Measurements from ENCODE around the gene TTLL10. TPM values are rescaled to one million over a fixed set of nuclear protein-coding genes. Genes with fewer than 3 reads are reported as not detected.

TTLL10 gene
- total RNA-seq, 1 experiment from 2014 or later = 0.29 TPM

DNA sequence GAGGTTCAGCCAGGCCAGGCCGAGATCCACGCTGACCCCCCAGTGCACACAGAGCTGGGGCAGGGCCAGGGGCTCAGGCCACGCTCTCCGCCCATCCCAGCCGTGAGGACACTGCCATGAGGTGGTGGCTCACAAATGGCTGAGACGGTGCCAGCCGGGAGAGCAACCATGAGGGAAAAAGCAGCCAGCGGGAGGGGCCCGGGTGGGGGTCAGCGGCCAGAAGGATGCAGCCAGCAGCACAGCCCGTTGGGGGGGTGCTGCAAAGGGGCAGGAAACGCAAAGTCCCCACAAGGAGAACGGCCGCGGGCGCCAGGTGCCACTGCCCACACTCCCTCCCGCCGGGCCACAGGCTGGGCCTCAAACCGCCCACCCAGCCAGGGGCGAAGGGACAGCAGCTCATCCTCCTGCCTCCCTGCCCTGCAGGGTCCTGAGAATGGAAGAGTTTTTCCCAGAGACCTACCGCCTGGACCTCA lies 8.3 kb downstream of the TTLL10 start:
- BruUV-seq (replicated peaks) = no TSS peak
- Histone ChIP-seq H3K9me3 (no peaks in the 10 kb centered on the region), H3K4me1 (no peaks in the 10 kb centered on the region), H3K36me3 (ENCODE audit: control insufficient read depth, insufficient read depth, low read length) (no peaks in the 10 kb centered on the region), H3K4me3 (ENCODE audit: low read depth, low read length) (no peak overlapping the region), H3K27me3 (replicated peaks; ENCODE audit: control insufficient read depth, insufficient read depth, low read length) (no peaks in the 10 kb centered on the region)
- Mint-ChIP-seq H3K4me3 (ENCODE audit: unreplicated experiment) (no peak overlapping the region), H3K27ac (ENCODE audit: unreplicated experiment) (no peak overlapping the region), H3K27me3 (ENCODE audit: insufficient read depth, unreplicated experiment) (no peaks in the 10 kb centered on the region), H3K4me1 (ENCODE audit: low read depth, unreplicated experiment) (peaks cover 2% of the 10 kb centered on the region), H3K9me3 (ENCODE audit: unreplicated experiment) (no peaks in the 10 kb centered on the region), H3K36me3 (ENCODE audit: insufficient read depth, unreplicated experiment) (no peaks in the 10 kb centered on the region)
- CTCF ChIA-PET = no interaction called here
- no peak for TF ChIP-seq CTCF (IDR thresholded peaks at IDR 0.05; ENCODE audit: insufficient read depth in 1 of 2, low read depth in 1 of 2, low read length in 1 of 2, severe bottlenecking in 1 of 2, unreplicated experiment in 1 of 2)
- no peak for DNase-seq
- POLR2A ChIA-PET = no interaction called here
- intact Hi-C loops (cut with micrococcal nuclease; ENCODE audit: unreplicated experiment) = no loop called here

GRCh38 chr1:1182491-1183220 lies 9.0 kb downstream of the TTLL10 start:
- POLR2A ChIA-PET = no interaction called here
- no peaks in the 10 kb centered on the region for H3K4me1 Mint-ChIP-seq (ENCODE audit: low read depth, unreplicated experiment)
- intact Hi-C loops (cut with micrococcal nuclease; ENCODE audit: unreplicated experiment) = no loop called here

DNA sequence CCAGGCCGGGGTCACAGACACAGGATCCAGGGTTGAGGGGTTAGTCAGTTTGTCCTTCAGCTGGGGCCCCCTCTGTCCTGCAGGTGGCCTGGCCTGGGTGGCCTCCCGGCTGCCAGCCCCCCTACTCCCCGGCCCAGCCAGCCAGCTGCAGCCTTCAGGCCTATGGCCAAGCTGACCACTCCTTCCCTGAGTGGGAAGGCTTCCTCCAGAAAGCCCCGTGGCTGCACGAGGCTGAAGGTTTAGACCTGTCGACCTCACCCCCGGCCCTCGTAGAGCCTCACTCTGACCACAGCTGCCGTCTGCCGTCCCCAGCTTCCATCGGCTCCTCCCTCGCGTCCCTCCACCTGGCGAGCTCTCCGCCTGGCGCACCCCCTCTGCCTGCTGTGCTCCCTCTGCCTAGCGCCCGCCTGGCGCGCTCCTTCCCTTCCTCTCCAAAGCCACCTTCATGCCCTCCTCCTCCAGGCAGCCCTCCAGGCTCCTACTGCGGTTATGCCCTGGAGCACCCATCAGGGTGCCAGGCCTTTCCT lies 9.6 kb downstream of the TTLL10 start:
- peak in 1 of 2 experiments; percentile 22 for DNase-seq
- CTCF ChIA-PET = no interaction called here
- intact Hi-C loops (cut with micrococcal nuclease; ENCODE audit: unreplicated experiment) = no loop called here

More at GRCh38 chr1:1182491-1183220, 9.0 kb downstream of the TTLL10 start:
- H3K4me3 Mint-ChIP-seq (ENCODE audit: unreplicated experiment) = no peak overlapping the region
- CTCF ChIA-PET = no interaction called here
- Histone ChIP-seq H3K4me3 (ENCODE audit: low read depth, low read length) (no peak overlapping the region), H3K9me3 (no peaks in the 10 kb centered on the region), H3K36me3 (ENCODE audit: control insufficient read depth, insufficient read depth, low read length) (no peaks in the 10 kb centered on the region), H3K27me3 (replicated peaks; ENCODE audit: control insufficient read depth, insufficient read depth, low read length) (no peaks in the 10 kb centered on the region), H3K4me1 (no peaks in the 10 kb centered on the region)
- DNase-seq = peak in 1 of 2 experiments; percentile 21
- no peaks in the 10 kb centered on the region for H3K36me3 Mint-ChIP-seq (ENCODE audit: insufficient read depth, unreplicated experiment)
- no peak overlapping the region for H3K27ac Mint-ChIP-seq (ENCODE audit: unreplicated experiment)
- H3K9me3 Mint-ChIP-seq (ENCODE audit: unreplicated experiment) = no peaks in the 10 kb centered on the region
- H3K27me3 Mint-ChIP-seq (ENCODE audit: insufficient read depth, unreplicated experiment) = no peaks in the 10 kb centered on the region
- BruUV-seq (replicated peaks) = no TSS peak
- TF ChIP-seq CTCF (IDR thresholded peaks at IDR 0.05; ENCODE audit: insufficient read depth in 1 of 2, low read depth in 1 of 2, low read length in 1 of 2, severe bottlenecking in 1 of 2, unreplicated experiment in 1 of 2) = no peak

More for the DNA sequence above, 9.6 kb downstream of the TTLL10 start:
- H3K27ac Mint-ChIP-seq (ENCODE audit: unreplicated experiment) = no peak overlapping the region
- POLR2A ChIA-PET = no interaction called here
- H3K9me3 Mint-ChIP-seq (ENCODE audit: unreplicated experiment) = no peaks in the 10 kb centered on the region
- Histone ChIP-seq H3K4me3 (ENCODE audit: low read depth, low read length) (no peak overlapping the region), H3K27me3 (replicated peaks; ENCODE audit: control insufficient read depth, insufficient read depth, low read length) (no peaks in the 10 kb centered on the region), H3K4me1 (no peaks in the 10 kb centered on the region), H3K36me3 (ENCODE audit: control insufficient read depth, insufficient read depth, low read length) (no peaks in the 10 kb centered on the region), H3K9me3 (no peaks in the 10 kb centered on the region)
- TF ChIP-seq CTCF (IDR thresholded peaks at IDR 0.05; ENCODE audit: insufficient read depth in 1 of 2, low read depth in 1 of 2, low read length in 1 of 2, severe bottlenecking in 1 of 2, unreplicated experiment in 1 of 2) = no peak
- H3K4me3 Mint-ChIP-seq (ENCODE audit: unreplicated experiment) = no peak overlapping the region
- no peaks in the 10 kb centered on the region for H3K36me3 Mint-ChIP-seq (ENCODE audit: insufficient read depth, unreplicated experiment)
- no peaks in the 10 kb centered on the region for H3K27me3 Mint-ChIP-seq (ENCODE audit: insufficient read depth, unreplicated experiment)
- BruUV-seq (replicated peaks) = no TSS peak
- H3K4me1 Mint-ChIP-seq (ENCODE audit: low read depth, unreplicated experiment) = no peaks in the 10 kb centered on the region

Measured in Caco-2 (cell line).